IMR-90 (cell line): ENCODE data around the gene PFDN1. TPM values are rescaled to one million over a fixed set of nuclear protein-coding genes. Genes with fewer than 3 reads are reported as not detected.

Experiments
- ATAC-seq: fragments of 200-7000 bp; cut with Tn5 transposase; 2 replicates; pipeline ENCODE4 v1.9.1; 2020; ENCODE audit warnings: low read depth, mild to moderate bottlenecking, moderate library complexity
- BruUV-seq: library from RNA; stranded (reverse); fragments of 400-500 nt; replicated peaks from 2 replicates; lab custom pipeline; 2021; lab: Mats Ljungman, UMichigan
- CTCF ChIA-PET: fragments of 300-600 bp; formaldehyde crosslinking; extraction: SDS; loops from one replicate; lab custom pipeline; 2021; ENCODE audit warnings: antibody characterized with exemption; lab: Yijun Ruan, JAX
- POLR2A ChIA-PET: fragments of 300-600 bp; sonication (Branson Sonifier 250); formaldehyde crosslinking; loops from one replicate; lab custom pipeline; 2022; ENCODE audit warnings: antibody characterized with exemption; ENCODE audit not compliant: unreplicated experiment; lab: Charles Lee
- DNase-seq: peaks from one replicate; pipeline ENCODE4 v3.0.0; 2013
- H2AFZ ChIP-seq: replicated peaks from 2 replicates; pipeline ENCODE3; 2013; ENCODE audit warnings: low read length, mild to moderate bottlenecking; ENCODE audit not compliant: poor library complexity
- H2AK5ac ChIP-seq: 2 replicates; pipeline ENCODE4 v1.6.1; 2013; ENCODE audit warnings: low read depth, low read length, inconsistent platforms
- H2AK9ac ChIP-seq: replicated peaks from 2 replicates; pipeline ENCODE3; 2013; ENCODE audit warnings: mild to moderate bottlenecking, low read depth, low read length, moderate library complexity; ENCODE audit not compliant: poor library complexity
- H2BK120ac ChIP-seq: 2 replicates; pipeline ENCODE4 v1.6.1; 2013; ENCODE audit warnings: low read depth, low read length, inconsistent platforms
- H2BK15ac ChIP-seq: 3 replicates; pipeline ENCODE4 v1.6.1; 2013; ENCODE audit warnings: low read depth, low read length, inconsistent platforms
- H2BK20ac ChIP-seq: 2 replicates; pipeline ENCODE4 v1.6.1; 2013; ENCODE audit warnings: low read depth, mild to moderate bottlenecking, inconsistent platforms, low read length, moderate library complexity
- H2BK5ac ChIP-seq: 2 replicates; pipeline ENCODE4 v1.6.1; 2013; ENCODE audit warnings: mild to moderate bottlenecking, low read depth, low read length, inconsistent platforms; ENCODE audit not compliant: poor library complexity, severe bottlenecking
- H3K14ac ChIP-seq: replicated peaks from 2 replicates; pipeline ENCODE4 v1.6.1; 2013; ENCODE audit warnings: low read depth, low read length, inconsistent platforms
- H3K18ac ChIP-seq: 2 replicates; pipeline ENCODE4 v1.6.1; 2013; ENCODE audit warnings: low read depth, low read length, control low read depth
- H3K23ac ChIP-seq: 2 replicates; pipeline ENCODE4 v1.6.1; 2013; ENCODE audit warnings: low read depth, low read length, inconsistent platforms
- H3K27ac ChIP-seq: 2 replicates; pipeline ENCODE4 v1.5.1; 2013; ENCODE audit warnings: mild to moderate bottlenecking, control low read depth, low read length; ENCODE audit not compliant: insufficient read depth
- H3K27me3 ChIP-seq: 2 replicates; pipeline ENCODE4 v1.6.1; 2013; ENCODE audit warnings: low read length; ENCODE audit not compliant: control insufficient read depth, insufficient read depth
- H3K36me3 ChIP-seq: 2 replicates; pipeline ENCODE4 v1.6.1; 2013; ENCODE audit warnings: low read length, mixed read lengths; ENCODE audit not compliant: control insufficient read depth, insufficient read depth
- H3K4ac ChIP-seq: 2 replicates; pipeline ENCODE4 v1.6.1; 2013; ENCODE audit warnings: low read depth, low read length, inconsistent platforms
- H3K4me1 ChIP-seq: 2 replicates; pipeline ENCODE4 v1.6.1; 2013; ENCODE audit warnings: low read length, mixed read lengths; ENCODE audit not compliant: control insufficient read depth, insufficient read depth
- H3K4me2 ChIP-seq: 2 replicates; pipeline ENCODE4 v1.6.1; 2013; ENCODE audit warnings: low read depth, mild to moderate bottlenecking, control low read depth, low read length, moderate library complexity
- H3K4me3 ChIP-seq: 2 replicates; pipeline ENCODE4 v1.5.1; 2013; ENCODE audit warnings: low read depth, mild to moderate bottlenecking, control low read depth, low read length, moderate library complexity; ENCODE audit not compliant: insufficient read depth
- H3K56ac ChIP-seq: 2 replicates; pipeline ENCODE4 v1.6.1; 2013; ENCODE audit warnings: low read length, inconsistent platforms; ENCODE audit not compliant: insufficient read depth; ENCODE audit errors: extremely low read depth
- H3K79me1 ChIP-seq, 2 experiments: 2 replicates each; pipeline ENCODE4 v1.6.1; 2013; ENCODE audit warnings: low read length in 2 of 2, inconsistent platforms in 1 of 2, low read depth in 1 of 2
- H3K9ac ChIP-seq: 2 replicates; pipeline ENCODE4 v1.6.1; 2013; ENCODE audit warnings: low read depth, low read length, control low read depth
- H3K9me1 ChIP-seq: 2 replicates; pipeline ENCODE4 v1.6.1; 2013; ENCODE audit warnings: low read length, inconsistent platforms; ENCODE audit not compliant: insufficient read depth
- H3K9me3 ChIP-seq: 2 replicates; pipeline ENCODE4 v1.6.1; 2013; ENCODE audit warnings: low read length; ENCODE audit not compliant: control insufficient read depth, insufficient read depth
- H4K20me1 ChIP-seq: 2 replicates; pipeline ENCODE4 v1.6.1; 2013; ENCODE audit warnings: low read length, inconsistent platforms; ENCODE audit not compliant: insufficient read depth
- H4K5ac ChIP-seq: 2 replicates; pipeline ENCODE4 v1.6.1; 2013; ENCODE audit warnings: mild to moderate bottlenecking, low read depth, low read length, control low read depth
- H4K8ac ChIP-seq, 2 experiments: 2 replicates each; pipeline ENCODE4 v1.6.1; 2013; ENCODE audit warnings: low read depth in 2 of 2, low read length in 2 of 2, control low read depth in 1 of 2, inconsistent platforms in 1 of 2
- H4K91ac ChIP-seq: 2 replicates; pipeline ENCODE4 v1.6.1; 2013; ENCODE audit warnings: low read depth, low read length, inconsistent platforms; ENCODE audit not compliant: insufficient read depth
- BHLHE40 ChIP-seq: fragments of 150-350 bp; IDR thresholded peaks from 2 replicates; pipeline ENCODE4 v1.6.1; 2016; ENCODE audit warnings: mild to moderate bottlenecking, low read depth, low read length
- CEBPB ChIP-seq: IDR thresholded peaks from 2 replicates; pipeline ENCODE4 v1.6.1; 2012; ENCODE audit warnings: low read depth, low read length, improper control_type of control experiment
- CHD1 ChIP-seq: IDR thresholded peaks from 2 replicates; pipeline ENCODE4 v1.6.1; 2012; ENCODE audit warnings: low read depth, low read length, improper control_type of control experiment
- CTCF ChIP-seq: conservative IDR thresholded peaks from 2 replicates; pipeline ENCODE4 v1.5.1; 2012; ENCODE audit warnings: mild to moderate bottlenecking, low read depth, low read length, improper control_type of control experiment
- ELK1 ChIP-seq: fragments of 150-350 bp; IDR thresholded peaks from 2 replicates; pipeline ENCODE4 v1.6.1; 2016; ENCODE audit warnings: low read depth, mild to moderate bottlenecking, low read length, moderate library complexity, borderline replicate concordance
- FOS ChIP-seq: fragments of 150-350 bp; IDR thresholded peaks from 2 replicates; pipeline ENCODE4 v1.6.1; 2016; ENCODE audit warnings: low read depth, low read length
- MAFK ChIP-seq: IDR thresholded peaks from 2 replicates; pipeline ENCODE4 v1.6.1; 2012; ENCODE audit warnings: low read depth, low read length, improper control_type of control experiment
- MAZ ChIP-seq: IDR thresholded peaks from 2 replicates; pipeline ENCODE4 v1.6.1; 2012; ENCODE audit warnings: low read depth, mild to moderate bottlenecking, low read length, improper control_type of control experiment, moderate library complexity, borderline replicate concordance
- MXI1 ChIP-seq: IDR thresholded peaks from 2 replicates; pipeline ENCODE4 v1.6.1; 2012; ENCODE audit warnings: low read depth, mild to moderate bottlenecking, low read length, moderate library complexity, borderline replicate concordance
- NFE2L2 ChIP-seq: fragments of 150-350 bp; IDR thresholded peaks from 2 replicates; pipeline ENCODE4 v1.6.1; 2016; ENCODE audit warnings: low read depth, mild to moderate bottlenecking, low read length
- POLR2A ChIP-seq: IDR thresholded peaks from 2 replicates; pipeline ENCODE4 v1.6.1; 2012; ENCODE audit warnings: mild to moderate bottlenecking, low read depth, low read length
- RAD21 ChIP-seq: IDR thresholded peaks from 2 replicates; pipeline ENCODE4 v1.6.1; 2012; ENCODE audit warnings: low read length, improper control_type of control experiment
- RFX5 ChIP-seq: IDR thresholded peaks from 2 replicates; pipeline ENCODE4 v1.8.0; 2012; ENCODE audit warnings: low read depth, mild to moderate bottlenecking, low read length, moderate library complexity
- SMC3 ChIP-seq: fragments of 150-350 bp; IDR thresholded peaks from 2 replicates; pipeline ENCODE4 v1.6.1; 2016; ENCODE audit warnings: low read depth, mild to moderate bottlenecking, antibody characterized with exemption, low read length, moderate library complexity
- WGBS, 2 experiments: methylation state at CpG; one replicate each; pipeline versions ENCODE4 v1.1.5 to v1.1.7; 2013; ENCODE audit warnings: missing lambda C conversion rate in 2 of 2; ENCODE audit not compliant: insufficient read length in 1 of 2; ENCODE audit errors: extremely low coverage in 2 of 2; 5-methylcytosine and 5-hydroxymethylcytosine counted together
- dilution Hi-C: fragments of 300-500 bp; cut with HindIII; formaldehyde crosslinking; loops from one replicate; pipeline ENCODE4 v1.14.3; 2018; ENCODE audit warnings: low sequenced_read_pairs; ENCODE audit not compliant: unreplicated experiment
- in situ Hi-C: fragments of 300-500 bp; cut with MboI; formaldehyde crosslinking; loops from 3 replicates; pipeline ENCODE4 v1.14.3; 2019; ENCODE audit warnings: low sequenced_read_pairs, inconsistent platforms, mixed read lengths
- intact Hi-C: fragments of 100-400 bp; cut with micrococcal nuclease; formaldehyde crosslinking; loops from 2 replicates; pipeline ENCODE4 v1.10.0; 2022
- polyA plus RNA-seq, 3 experiments: library from polyadenylated mRNA; depleted of rRNA; stranded (reverse); fragments of >200 nt; gene quantifications; 2 replicates each; pipeline ENCODE4 v1.2.3, GENCODE V29; 2012; ENCODE audit warnings: low replicate concordance in 1 of 3
- total RNA-seq: library from RNA; depleted of rRNA; stranded (reverse); fragments of >200 nt; gene quantifications from 2 replicates; pipeline ENCODE4 v1.2.3, GENCODE V29; 2012
- TF ChIP-seq, protein P1 (sequence below): fragments of 150-350 bp; IDR thresholded peaks from 2 replicates; pipeline ENCODE4 v1.6.1; 2017; ENCODE audit warnings: mild to moderate bottlenecking, antibody characterized with exemption, low read length, low read depth

Gene PFDN1
- total and polyA plus RNA-seq, 2 of the 4 experiments (the other 2 are of a cell fraction): 98.8 to 134 TPM

DNA sequence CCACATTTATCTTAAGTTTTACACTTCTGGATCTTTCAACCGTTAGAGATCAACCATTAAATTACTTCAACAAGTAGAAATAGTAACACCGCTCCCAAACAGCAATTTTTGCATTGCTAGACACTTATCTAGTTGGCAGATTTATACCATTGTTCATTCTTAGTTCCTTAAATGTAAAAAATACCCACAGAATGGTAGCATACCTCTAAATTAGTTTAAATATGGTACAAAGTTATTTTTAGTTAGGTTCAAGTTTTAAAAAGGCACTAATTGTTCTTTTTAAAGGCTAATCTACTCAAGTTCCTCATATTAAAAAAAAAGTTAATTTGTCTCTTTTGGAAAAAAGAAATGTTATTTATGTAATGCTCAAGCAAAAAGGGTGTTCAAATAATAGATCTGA is 8.1 kb downstream of the PFDN1 start:
- in situ Hi-C loops: no loop called here
- no peak overlapping the region for H3K4me2 ChIP-seq

More for the DNA sequence above, 8.1 kb downstream of the PFDN1 start:
- no peak overlapping the region for H2BK15ac ChIP-seq
- no peak overlapping the region for H2BK5ac ChIP-seq
- H3K27ac ChIP-seq: no peak overlapping the region
- TF ChIP-seq FOS: no peak
- no peak for TF ChIP-seq NFE2L2
- no peak for TF ChIP-seq CHD1
- TF ChIP-seq ELK1: no peak
- no peak for TF ChIP-seq SMC3
- no peak for TF ChIP-seq MAFK
- TF ChIP-seq BHLHE40: no peak
- no peak for TF ChIP-seq RAD21
- no peak for TF ChIP-seq POLR2A
- TF ChIP-seq RFX5: no peak
- no peak for TF ChIP-seq CTCF
- TF ChIP-seq, protein P1, sequence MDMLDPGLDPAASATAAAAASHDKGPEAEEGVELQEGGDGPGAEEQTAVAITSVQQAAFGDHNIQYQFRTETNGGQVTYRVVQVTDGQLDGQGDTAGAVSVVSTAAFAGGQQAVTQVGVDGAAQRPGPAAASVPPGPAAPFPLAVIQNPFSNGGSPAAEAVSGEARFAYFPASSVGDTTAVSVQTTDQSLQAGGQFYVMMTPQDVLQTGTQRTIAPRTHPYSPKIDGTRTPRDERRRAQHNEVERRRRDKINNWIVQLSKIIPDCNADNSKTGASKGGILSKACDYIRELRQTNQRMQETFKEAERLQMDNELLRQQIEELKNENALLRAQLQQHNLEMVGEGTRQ: no peak
- no peak for TF ChIP-seq MAZ
- TF ChIP-seq CEBPB: no peak
- TF ChIP-seq MXI1: no peak
- H4K8ac ChIP-seq: no peak overlapping the region
- ChIA-PET POLR2A (no interaction called here), CTCF (interaction anchor here (1.2 kb wide), 1 partner anchor 64 kb away, joined by 3 read pairs; no protein-coding TSS in a partner anchor)
- WGBS, 2 experiments: 67% methylated on average over 1 of the region's 2 CpGs; no CpG with 5 or more reads in 1 of the 2 experiments
- H2BK120ac ChIP-seq: no peak overlapping the region
- ATAC-seq (no peak), DNase-seq (no peak)
- H2AFZ ChIP-seq: no peak overlapping the region
- H3K56ac ChIP-seq: no peak overlapping the region
- H4K5ac ChIP-seq: no peak overlapping the region
- peaks cover 14% of the 10 kb centered on the region; the same call in 1 of the 2 replicates for H4K20me1 ChIP-seq
- no peaks in the 10 kb centered on the region for H3K9me3 ChIP-seq
- peaks cover 11% of the 10 kb centered on the region for H3K4me1 ChIP-seq
- intact Hi-C loops (loop anchor here (2.0 to 5.0 kb wide), 2 partner anchors 44 to 53 kb away; partner anchors contain the start of gene HBEGF), dilution Hi-C loops (no loop called here)
- H3K4me3 ChIP-seq: no peak overlapping the region
- H3K79me1 ChIP-seq: peaks cover 8 to 53% of the 10 kb centered on the region in 2 experiments
- no TSS peak for BruUV-seq
- H3K27me3 ChIP-seq: no peaks in the 10 kb centered on the region
- peaks cover 6% of the 10 kb centered on the region for H3K9me1 ChIP-seq
- H3K14ac ChIP-seq: no peak overlapping the region
- H3K4ac ChIP-seq: no peak overlapping the region
- no peaks in the 10 kb centered on the region for H3K36me3 ChIP-seq
- no peak overlapping the region for H3K23ac ChIP-seq
- no peak overlapping the region for H3K9ac ChIP-seq
- H2AK5ac ChIP-seq: no peak overlapping the region
- H3K18ac ChIP-seq: no peak overlapping the region
- H2BK20ac ChIP-seq: no peak overlapping the region
- no peak overlapping the region for H4K91ac ChIP-seq
- no peak overlapping the region for H2AK9ac ChIP-seq
